ENCODE data around the gene SNX2. TPM values are rescaled to one million over a fixed set of nuclear protein-coding genes. Genes with fewer than 3 reads are reported as not detected.

SNX2 gene, protein sequence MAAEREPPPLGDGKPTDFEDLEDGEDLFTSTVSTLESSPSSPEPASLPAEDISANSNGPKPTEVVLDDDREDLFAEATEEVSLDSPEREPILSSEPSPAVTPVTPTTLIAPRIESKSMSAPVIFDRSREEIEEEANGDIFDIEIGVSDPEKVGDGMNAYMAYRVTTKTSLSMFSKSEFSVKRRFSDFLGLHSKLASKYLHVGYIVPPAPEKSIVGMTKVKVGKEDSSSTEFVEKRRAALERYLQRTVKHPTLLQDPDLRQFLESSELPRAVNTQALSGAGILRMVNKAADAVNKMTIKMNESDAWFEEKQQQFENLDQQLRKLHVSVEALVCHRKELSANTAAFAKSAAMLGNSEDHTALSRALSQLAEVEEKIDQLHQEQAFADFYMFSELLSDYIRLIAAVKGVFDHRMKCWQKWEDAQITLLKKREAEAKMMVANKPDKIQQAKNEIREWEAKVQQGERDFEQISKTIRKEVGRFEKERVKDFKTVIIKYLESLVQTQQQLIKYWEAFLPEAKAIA
- total RNA-seq = 10 to 100 TPM; 23.8 to 26.6 TPM

DNA sequence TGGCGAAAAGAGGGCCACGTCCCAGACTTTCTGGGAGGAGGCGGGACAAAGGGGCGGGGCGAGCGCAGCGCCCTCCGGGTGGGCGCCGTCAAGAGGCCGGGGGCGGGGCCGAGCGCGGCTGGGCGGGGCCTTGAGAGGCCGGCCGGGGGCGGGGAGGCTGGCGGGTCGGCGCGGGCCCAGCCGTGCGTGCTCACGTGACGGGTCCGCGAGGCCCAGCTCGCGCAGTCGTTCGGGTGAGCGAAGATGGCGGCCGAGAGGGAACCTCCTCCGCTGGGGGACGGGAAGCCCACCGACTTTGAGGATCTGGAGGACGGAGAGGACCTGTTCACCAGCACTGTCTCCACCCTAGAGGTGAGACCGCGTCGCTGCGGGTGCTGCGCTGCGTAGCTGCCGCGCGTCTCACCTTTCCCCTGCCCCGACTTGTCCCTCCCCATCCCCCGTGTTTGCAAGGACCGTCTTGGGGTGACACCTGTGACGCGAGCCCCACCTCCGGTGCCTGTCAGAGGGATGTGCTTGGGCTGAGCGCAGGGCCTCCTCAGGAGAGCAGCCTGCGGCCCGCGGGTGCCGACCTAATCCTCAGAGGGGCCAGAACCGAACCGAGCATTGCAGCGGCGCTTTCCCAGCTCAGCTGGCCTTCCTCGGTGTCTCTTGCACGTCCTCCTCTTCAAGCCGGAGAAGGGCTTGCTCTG is at the start of gene SNX2:
TSS of gene SNX2 (plus strand) at position 220 of the 689 bp plus-strand sequence. CDS start at position 244, 24 bp downstream.
- peak; percentile 98 for ATAC-seq
- Mint-ChIP-seq H3K27ac (peak within 1 kb of the TSS; percentile 68 to 92), H3K36me3 (no peaks in the 10 kb centered on the region), H3K4me3 (peak within 1 kb of the TSS; percentile 97), H3K4me1 (ENCODE audit: low read depth in 2 of 2) (peaks cover 23% of the 10 kb centered on the region in 2 donors), H3K9me3 (no peaks in the 10 kb centered on the region), H3K27me3 (peaks cover 15 to 22% of the 10 kb centered on the region in 2 donors)
- peak; percentile 92 for DNase-seq (ENCODE audit: low spot score)

DNA sequence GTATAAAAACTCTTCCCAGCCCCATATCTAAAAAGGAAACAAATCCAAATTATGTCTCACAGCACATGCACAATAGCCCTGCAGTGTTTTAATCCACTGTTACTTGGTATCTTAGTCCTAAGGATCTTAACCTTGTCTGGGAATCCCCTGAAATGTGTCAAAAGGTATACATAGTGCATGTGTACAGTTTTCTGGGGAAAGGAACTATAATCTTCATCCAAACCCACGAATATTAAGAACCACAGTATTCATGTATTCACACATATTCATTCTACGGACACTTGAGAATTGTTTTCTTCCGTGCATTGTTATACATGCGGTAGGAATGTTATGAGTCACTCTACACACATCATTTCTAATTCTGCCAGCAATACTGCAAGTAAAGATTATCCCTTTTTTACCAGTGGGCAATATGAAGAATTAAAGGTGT is 47.8 kb upstream of the SNX2 start:
- Mint-ChIP-seq H3K27me3 (peaks cover 12 to 17% of the 10 kb centered on the region in 2 donors), H3K4me1 (ENCODE audit: low read depth in 2 of 2) (peaks cover 0 to 4% of the 10 kb centered on the region in 2 donors), H3K9me3 (no peaks in the 10 kb centered on the region), H3K36me3 (no peaks in the 10 kb centered on the region), H3K27ac (no peak overlapping the region), H3K4me3 (no peak overlapping the region)
- no peak for DNase-seq (ENCODE audit: low spot score)
- ATAC-seq = peak in 1 of 2 donors; percentile 72

DNA sequence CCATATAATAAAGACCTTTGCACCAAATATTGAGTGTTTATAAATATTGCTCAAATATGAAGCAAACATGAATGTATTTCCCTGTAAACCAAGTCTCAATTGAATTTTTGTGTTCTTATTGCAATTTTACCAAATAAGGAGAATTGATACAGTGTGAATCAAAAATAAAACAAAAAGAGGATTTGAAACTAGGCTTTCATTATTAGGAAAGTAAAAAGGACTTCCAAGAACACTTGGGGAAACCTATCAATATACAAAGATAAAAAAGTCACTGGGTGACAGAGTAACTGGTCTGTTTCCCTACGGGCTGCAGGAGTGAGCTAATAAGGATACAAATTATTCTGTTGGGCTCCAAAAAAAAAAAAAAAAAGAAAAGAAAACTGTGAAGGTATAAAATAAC is 44.8 kb upstream of the SNX2 start:
- no peak overlapping the region for H3K27ac Mint-ChIP-seq
- H3K4me1 Mint-ChIP-seq (ENCODE audit: low read depth in 2 of 2) = no peaks in the 10 kb centered on the region
- no peak for DNase-seq (ENCODE audit: low spot score)
- peaks cover 12 to 20% of the 10 kb centered on the region in 2 donors for H3K27me3 Mint-ChIP-seq
- ATAC-seq = no peak
- no peak overlapping the region for H3K4me3 Mint-ChIP-seq
- H3K9me3 Mint-ChIP-seq = no peaks in the 10 kb centered on the region
- H3K36me3 Mint-ChIP-seq = no peaks in the 10 kb centered on the region

DNA sequence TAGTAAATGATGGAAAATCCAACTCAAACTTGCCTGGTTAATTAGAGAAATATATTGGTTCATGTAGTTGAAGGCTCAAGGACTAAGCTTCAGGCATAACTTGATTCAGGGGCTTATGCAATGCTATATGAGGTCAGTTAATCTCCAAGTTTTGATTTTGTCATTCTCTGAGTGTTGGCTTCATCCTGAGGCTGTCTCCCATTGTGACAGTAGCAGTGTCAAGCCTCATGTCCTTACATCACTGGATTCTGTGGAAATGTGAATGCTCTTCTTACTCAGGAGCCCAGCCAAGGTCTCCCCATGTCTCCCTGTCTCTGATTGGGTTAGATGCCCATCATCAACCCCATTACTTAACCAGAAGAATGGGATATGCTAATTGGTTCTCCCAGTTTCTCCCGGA is 44.4 kb upstream of the SNX2 start:
- DNase-seq (ENCODE audit: low spot score) (no peak), ATAC-seq (no peak)
- H3K9me3 Mint-ChIP-seq = no peaks in the 10 kb centered on the region
- H3K27me3 Mint-ChIP-seq = peaks cover 13 to 23% of the 10 kb centered on the region in 2 donors
- no peak overlapping the region for H3K27ac Mint-ChIP-seq
- no peaks in the 10 kb centered on the region for H3K4me1 Mint-ChIP-seq (ENCODE audit: low read depth in 2 of 2)
- H3K36me3 Mint-ChIP-seq = no peaks in the 10 kb centered on the region
- no peak overlapping the region for H3K4me3 Mint-ChIP-seq

DNA sequence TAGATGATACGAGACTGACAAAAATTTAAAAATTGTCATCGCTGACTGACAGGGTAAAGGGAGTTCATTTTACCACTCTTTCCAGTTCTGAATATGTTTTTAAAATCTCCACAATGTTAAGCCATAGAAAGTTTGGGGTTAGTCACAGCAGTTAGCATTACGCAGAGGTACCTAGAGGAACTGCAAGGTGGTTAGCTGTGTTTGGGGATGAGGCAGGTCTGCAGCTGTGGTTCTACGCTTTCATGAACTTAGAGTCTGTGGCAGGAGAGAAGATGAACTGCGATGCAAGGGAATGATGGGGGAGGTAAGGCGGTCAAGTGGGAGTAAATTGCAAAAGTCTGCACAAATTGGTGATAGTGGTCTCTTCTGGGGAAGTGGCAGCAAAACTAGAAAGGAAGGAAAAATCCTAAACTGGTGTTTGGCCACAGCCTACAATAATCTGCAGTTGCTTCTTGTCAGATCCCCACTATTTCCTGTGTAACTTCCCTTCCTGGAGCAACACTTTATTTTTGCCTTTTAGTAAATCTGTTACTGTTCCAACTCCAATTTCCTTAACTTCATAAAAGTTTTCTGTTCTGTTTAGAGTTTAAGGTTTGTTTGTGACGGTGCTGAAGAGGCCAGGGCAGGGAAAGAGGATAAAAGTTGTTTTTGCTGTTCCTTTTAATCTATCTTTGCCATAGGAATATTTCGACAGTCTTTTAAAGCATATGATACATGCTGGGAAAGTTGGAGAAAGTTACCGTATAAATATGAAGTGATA is 38.6 kb upstream of the SNX2 start:
- no peak for ATAC-seq

DNA sequence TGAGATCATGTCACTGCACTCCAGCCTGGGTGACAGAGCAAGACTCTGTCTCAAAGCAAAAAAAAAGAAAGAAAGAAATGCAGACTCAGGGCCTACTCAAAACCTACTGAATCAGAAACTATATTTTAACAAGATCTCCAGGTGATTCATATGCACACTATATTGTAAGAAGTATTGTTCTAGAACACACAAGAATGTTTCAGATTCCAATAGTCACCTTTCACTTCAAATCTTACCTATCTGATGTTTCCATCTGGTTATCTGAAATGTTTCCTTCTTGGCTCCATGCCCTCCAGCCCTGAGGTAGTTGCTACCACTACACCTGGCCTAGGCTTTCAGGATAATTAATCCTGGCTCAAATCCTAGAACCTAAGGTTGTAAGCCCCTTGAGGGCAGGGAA is 36.8 kb upstream of the SNX2 start:
- Mint-ChIP-seq H3K27ac (no peak overlapping the region), H3K9me3 (no peaks in the 10 kb centered on the region), H3K4me3 (no peak overlapping the region), H3K36me3 (no peaks in the 10 kb centered on the region), H3K4me1 (ENCODE audit: low read depth in 2 of 2) (peaks cover 0 to 6% of the 10 kb centered on the region in 2 donors), H3K27me3 (peaks cover 17 to 35% of the 10 kb centered on the region in 2 donors)
- no peak for DNase-seq (ENCODE audit: low spot score)
- no peak for ATAC-seq

More for the DNA sequence above, 38.6 kb upstream of the SNX2 start:
- Mint-ChIP-seq H3K27ac (no peak overlapping the region), H3K27me3 (peaks cover 18 to 37% of the 10 kb centered on the region in 2 donors), H3K4me3 (no peak overlapping the region), H3K36me3 (no peaks in the 10 kb centered on the region), H3K4me1 (ENCODE audit: low read depth in 2 of 2) (peaks cover 0 to 6% of the 10 kb centered on the region in 2 donors), H3K9me3 (no peaks in the 10 kb centered on the region)
- DNase-seq (ENCODE audit: low spot score) = no peak

DNA sequence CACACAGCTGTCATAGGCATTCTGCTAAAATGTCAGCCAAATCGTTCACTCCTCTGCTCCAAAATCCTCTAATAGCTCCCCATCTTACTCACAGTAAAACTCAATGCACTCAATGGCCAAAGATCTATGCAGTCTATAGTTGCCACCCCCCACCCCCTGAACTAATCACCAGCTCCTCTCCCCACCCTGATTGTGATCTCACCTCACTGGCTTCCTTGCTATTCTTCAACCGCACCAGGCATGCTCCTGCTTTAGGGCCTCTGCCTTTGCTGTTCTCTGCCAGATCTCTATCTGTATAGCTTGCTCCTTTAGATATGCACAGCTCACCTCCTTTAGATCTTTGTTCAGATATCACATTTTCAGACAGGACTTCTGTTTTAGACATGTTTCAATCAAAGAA is 33.2 kb upstream of the SNX2 start:
- DNase-seq (ENCODE audit: low spot score) (no peak), ATAC-seq (no peak)
- Mint-ChIP-seq H3K4me1 (ENCODE audit: low read depth in 2 of 2) (no peaks in the 10 kb centered on the region), H3K9me3 (no peaks in the 10 kb centered on the region), H3K27ac (no peak overlapping the region), H3K36me3 (no peaks in the 10 kb centered on the region), H3K27me3 (peaks cover 6 to 19% of the 10 kb centered on the region in 2 donors), H3K4me3 (no peak overlapping the region)

DNA sequence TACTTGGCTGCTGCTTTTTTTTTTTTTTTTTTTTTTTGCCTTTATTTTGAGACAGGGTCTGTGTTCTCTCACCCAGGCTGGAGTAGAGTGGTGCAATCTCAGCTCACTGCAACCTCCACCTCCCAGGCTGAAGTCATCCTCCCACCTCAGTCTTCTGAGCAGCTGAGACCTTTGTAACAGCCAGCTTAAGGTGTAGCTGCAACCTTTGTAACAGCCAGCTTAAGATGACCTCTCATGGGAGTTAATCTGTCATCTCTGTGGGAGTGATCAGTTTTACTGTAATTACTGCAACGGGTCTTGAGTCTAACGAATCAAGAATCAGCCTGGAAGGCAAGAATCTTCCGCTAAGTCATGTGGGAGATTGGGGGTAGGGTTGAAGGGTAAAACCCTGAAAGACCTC is 31.6 kb upstream of the SNX2 start:
- Mint-ChIP-seq H3K27me3 (peaks cover 6 to 13% of the 10 kb centered on the region in 2 donors), H3K4me1 (ENCODE audit: low read depth in 2 of 2) (no peaks in the 10 kb centered on the region), H3K4me3 (no peak overlapping the region), H3K27ac (no peak overlapping the region), H3K36me3 (no peaks in the 10 kb centered on the region), H3K9me3 (no peaks in the 10 kb centered on the region)
- no peak for ATAC-seq
- no peak for DNase-seq (ENCODE audit: low spot score)

DNA sequence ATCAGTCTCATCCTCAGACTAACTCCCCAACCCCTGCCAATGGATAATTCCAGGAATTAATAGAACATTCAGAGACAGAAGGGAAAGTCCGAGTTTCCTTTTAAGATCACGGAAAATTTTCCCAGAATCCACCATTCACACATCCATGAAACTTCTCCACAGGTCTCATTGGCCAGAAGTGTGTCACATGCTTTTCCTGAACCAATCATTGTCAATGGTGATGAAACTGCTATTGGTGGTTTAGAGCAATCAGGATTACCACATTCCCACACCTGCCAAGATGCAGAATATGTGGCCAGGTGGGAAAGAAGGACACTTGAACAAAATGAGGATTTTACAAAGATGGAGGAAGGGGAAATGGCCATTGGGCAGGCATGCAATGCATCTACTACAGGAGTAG is 29.3 kb upstream of the SNX2 start:
- peaks cover 4 to 12% of the 10 kb centered on the region in 2 donors for H3K27me3 Mint-ChIP-seq
- no peak overlapping the region for H3K27ac Mint-ChIP-seq
- H3K36me3 Mint-ChIP-seq = no peaks in the 10 kb centered on the region
- no peaks in the 10 kb centered on the region for H3K4me1 Mint-ChIP-seq (ENCODE audit: low read depth in 2 of 2)
- no peak overlapping the region for H3K4me3 Mint-ChIP-seq
- no peaks in the 10 kb centered on the region for H3K9me3 Mint-ChIP-seq
- no peak for ATAC-seq
- DNase-seq (ENCODE audit: low spot score) = no peak

DNA sequence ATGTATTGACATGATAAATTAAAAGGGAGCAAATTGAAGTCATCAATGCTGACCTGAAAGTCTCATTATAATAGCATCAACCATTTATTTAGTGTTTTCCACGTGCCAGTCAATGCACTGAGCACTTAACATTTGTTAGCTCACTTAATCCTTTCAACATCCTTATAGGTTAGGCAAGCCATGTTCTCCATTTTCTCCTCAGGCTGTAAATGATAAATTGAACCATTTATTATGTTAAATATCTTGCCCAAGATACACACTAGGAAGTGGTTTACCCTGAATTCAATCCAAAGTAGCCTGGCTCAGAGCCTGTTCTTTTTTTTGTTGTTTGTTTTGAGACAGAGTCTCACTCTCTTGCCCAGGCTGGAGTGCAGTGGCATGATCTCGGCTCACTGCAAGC is 25.0 kb upstream of the SNX2 start:
- Mint-ChIP-seq H3K36me3 (no peaks in the 10 kb centered on the region), H3K4me1 (ENCODE audit: low read depth in 2 of 2) (no peaks in the 10 kb centered on the region), H3K27me3 (peaks cover 12 to 21% of the 10 kb centered on the region in 2 donors), H3K4me3 (no peak overlapping the region), H3K27ac (no peak overlapping the region), H3K9me3 (no peaks in the 10 kb centered on the region)
- ATAC-seq (no peak), DNase-seq (ENCODE audit: low spot score) (no peak)

DNA sequence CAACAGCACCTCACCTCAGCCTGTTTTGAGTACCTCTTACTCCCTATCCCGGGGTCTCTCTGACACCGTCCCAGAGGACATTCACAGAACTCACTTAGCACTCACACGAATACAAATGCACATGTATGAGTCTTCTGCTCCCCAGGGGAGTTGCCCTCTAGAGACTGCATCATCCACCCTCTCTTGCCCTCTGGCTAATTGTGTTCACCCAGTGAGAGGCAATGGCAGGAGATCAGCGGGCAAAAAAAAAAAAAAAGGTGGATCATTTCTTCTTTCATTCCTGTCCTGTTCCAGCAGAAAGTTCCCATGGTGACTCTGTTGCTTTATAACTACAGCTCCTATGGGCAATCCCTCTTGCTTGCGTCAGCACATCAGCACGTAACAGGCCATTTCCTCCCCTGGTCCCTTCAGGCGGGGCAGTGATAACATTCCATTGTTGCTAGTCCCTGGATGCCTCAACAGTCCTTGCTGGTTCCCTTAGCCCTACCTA is 23.5 kb upstream of the SNX2 start:
- peaks cover 14 to 28% of the 10 kb centered on the region in 2 donors for H3K27me3 Mint-ChIP-seq
- DNase-seq (ENCODE audit: low spot score) (no peak), ATAC-seq (no peak)
- no peak overlapping the region for H3K27ac Mint-ChIP-seq
- peaks cover 0 to 10% of the 10 kb centered on the region in 2 donors for H3K4me1 Mint-ChIP-seq (ENCODE audit: low read depth in 2 of 2)
- no peak overlapping the region for H3K4me3 Mint-ChIP-seq
- no peaks in the 10 kb centered on the region for H3K9me3 Mint-ChIP-seq
- H3K36me3 Mint-ChIP-seq = no peaks in the 10 kb centered on the region

DNA sequence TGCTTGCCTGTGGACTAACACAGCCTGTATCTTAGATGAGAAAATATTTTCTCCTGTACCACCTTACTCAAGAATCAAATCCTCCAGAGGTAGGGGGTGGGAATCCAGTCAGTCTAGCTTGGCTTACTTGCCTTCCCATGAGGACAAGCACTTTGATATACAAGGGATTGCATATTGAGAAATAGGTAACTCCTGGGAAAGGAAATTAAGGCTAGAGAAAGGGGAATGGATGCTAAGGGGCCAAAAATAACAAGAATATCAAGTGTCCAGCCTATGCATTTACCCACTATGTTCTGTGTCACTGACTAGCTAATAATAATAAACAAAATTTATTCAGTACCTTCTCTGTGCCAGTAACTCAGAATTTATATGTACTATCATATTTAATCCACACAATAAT is 21.4 kb upstream of the SNX2 start:
- H3K36me3 Mint-ChIP-seq = no peaks in the 10 kb centered on the region
- H3K27ac Mint-ChIP-seq = no peak overlapping the region
- H3K4me3 Mint-ChIP-seq = no peak overlapping the region
- H3K9me3 Mint-ChIP-seq = no peaks in the 10 kb centered on the region
- ATAC-seq (no peak), DNase-seq (ENCODE audit: low spot score) (no peak)
- peaks cover 0 to 13% of the 10 kb centered on the region in 2 donors for H3K4me1 Mint-ChIP-seq (ENCODE audit: low read depth in 2 of 2)
- H3K27me3 Mint-ChIP-seq = peaks cover 14 to 28% of the 10 kb centered on the region in 2 donors

DNA sequence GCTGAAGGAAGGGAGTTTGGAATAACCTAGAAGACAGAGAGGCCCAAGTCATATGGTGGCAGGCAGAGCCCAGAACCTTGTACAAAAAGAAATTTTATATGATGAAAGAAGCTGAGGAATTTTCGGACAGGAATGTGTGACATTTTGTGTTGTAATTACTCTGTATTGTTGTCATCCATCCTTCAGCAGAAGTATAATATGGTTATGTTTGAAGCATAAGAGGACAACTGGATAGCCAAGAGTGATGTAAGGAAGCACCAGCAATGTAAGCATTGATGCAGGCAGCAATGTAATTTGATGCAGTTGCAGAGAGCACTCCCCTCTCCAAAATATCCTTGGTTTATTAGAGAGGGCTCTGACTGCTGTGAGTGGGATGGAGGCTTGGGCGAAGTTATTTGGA is 19.1 kb upstream of the SNX2 start:
- Mint-ChIP-seq H3K27ac (peak overlapping the region; percentile 12 to 63), H3K9me3 (no peaks in the 10 kb centered on the region), H3K36me3 (no peaks in the 10 kb centered on the region), H3K4me3 (peak overlapping the region; percentile 46), H3K27me3 (peaks cover 14 to 26% of the 10 kb centered on the region in 2 donors), H3K4me1 (ENCODE audit: low read depth in 2 of 2) (peaks cover 0 to 13% of the 10 kb centered on the region in 2 donors)
- ATAC-seq (no peak), DNase-seq (ENCODE audit: low spot score) (no peak)
